Endothelial cell of umbilical vein (primary cell): ENCODE data around the gene EFNA5.

Experiments
- CTCF ChIP-seq, 2 donors: IDR thresholded peaks; 1 replicate in 1 of 2; 2 replicates in 1 of 2; pipeline ENCODE4 v1.5.1; 2011; ENCODE audit warnings: low read length in 2 of 2, mild to moderate bottlenecking in 2 of 2, moderate library complexity in 2 of 2, control low read depth in 1 of 2, inconsistent platforms in 1 of 2, low read depth in 1 of 2; ENCODE audit not compliant: insufficient read depth in 1 of 2; ENCODE audit errors: extremely low read depth in 1 of 2
- EZH2 ChIP-seq: IDR thresholded peaks from 2 replicates; pipeline ENCODE4 v1.6.1; 2012; ENCODE audit warnings: borderline replicate concordance, low read depth, mild to moderate bottlenecking, moderate library complexity, low read length, inconsistent platforms; ENCODE audit not compliant: severe bottlenecking
- FOS ChIP-seq: IDR thresholded peaks from 2 replicates; pipeline ENCODE4 v1.6.1; 2011; ENCODE audit warnings: mild to moderate bottlenecking, low read length, moderate library complexity, borderline replicate concordance; ENCODE audit not compliant: insufficient read depth
- GATA2 ChIP-seq: IDR thresholded peaks from 2 replicates; pipeline ENCODE4 v1.7.0; 2011; ENCODE audit warnings: low read depth, mild to moderate bottlenecking, moderate library complexity, mixed read lengths, low read length; ENCODE audit not compliant: insufficient read length, insufficient read depth
- JUN ChIP-seq: IDR thresholded peaks from 2 replicates; pipeline ENCODE4 v1.6.1; 2011; ENCODE audit warnings: borderline replicate concordance, low read depth; ENCODE audit not compliant: insufficient read length, insufficient read depth
- MAX ChIP-seq: IDR thresholded peaks from 2 replicates; pipeline ENCODE4 v1.6.1; 2011; ENCODE audit not compliant: insufficient read depth, insufficient read length
- MYC ChIP-seq: IDR thresholded peaks from one replicate; pipeline ENCODE4 v1.6.1; 2011; ENCODE audit warnings: mild to moderate bottlenecking, low read depth, low read length
- POLR2A ChIP-seq: IDR thresholded peaks from 2 replicates; pipeline ENCODE4 v1.6.1; 2012; ENCODE audit warnings: low read depth, mild to moderate bottlenecking, control low read depth, low read length
- POLR2AphosphoS5 ChIP-seq: IDR thresholded peaks from 2 replicates; pipeline ENCODE4 v1.6.1; 2012; ENCODE audit warnings: low read depth, mild to moderate bottlenecking, control low read depth, low read length, moderate library complexity; ENCODE audit not compliant: insufficient read depth

DNA sequence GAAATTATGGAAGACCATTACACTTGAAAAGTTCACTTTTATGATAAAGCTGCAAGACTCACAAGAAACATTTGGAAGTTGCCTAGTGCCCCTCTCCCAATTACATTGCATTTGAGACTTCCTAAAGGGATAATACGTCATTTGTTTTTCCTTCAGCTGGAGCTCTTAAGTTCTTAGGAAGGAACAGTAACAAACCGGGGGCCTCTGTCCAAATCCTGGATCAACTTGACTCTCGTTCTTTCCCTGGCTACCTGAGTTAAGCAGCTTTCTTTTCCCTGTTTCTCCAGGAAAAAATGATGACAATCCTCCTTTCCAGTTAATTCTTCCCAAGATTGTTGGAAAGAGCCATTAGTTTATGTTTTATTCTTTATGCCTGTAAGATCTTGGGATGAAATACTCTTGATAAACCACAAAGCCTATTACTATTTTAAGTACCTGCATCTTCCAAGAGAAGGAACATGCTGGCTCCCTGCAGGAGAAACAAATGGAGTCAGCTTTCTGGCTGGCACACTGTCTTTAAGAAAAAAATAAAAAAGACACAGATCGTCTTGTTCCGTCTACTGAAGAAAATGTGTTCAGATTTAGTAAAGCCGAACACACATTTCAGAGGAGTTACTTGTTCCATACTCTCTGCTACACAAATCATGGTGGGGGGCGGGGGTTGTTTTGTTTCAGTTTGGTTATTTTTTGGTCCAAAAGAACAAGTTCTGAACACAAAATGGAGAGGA is 297.9 kb downstream of the EFNA5 start:
- TF ChIP-seq JUN (no peak), CTCF (IDR thresholded peaks at IDR 0.05; ENCODE audit: extremely low read depth in 1 of 2, insufficient read depth in 1 of 2, low read depth in 1 of 2, low read length in 2 of 2) (no peak), POLR2AphosphoS5 (no peak), EZH2 (no peak), POLR2A (no peak), MYC (no peak), MAX (no peak), FOS (no peak), GATA2 (no peak)
